ENCODE results near the gene DYNLT4. TPM values are rescaled to one million over a fixed set of nuclear protein-coding genes. Genes with fewer than 3 reads are reported as not detected.
"Not testable (repeated sequence)": the region's sequence is repeated elsewhere in the genome, so short reads cannot be mapped to it uniquely, and the experiment has no call there.

The DYNLT4 gene
- polyA plus RNA-seq, 1 donor (not counting 4 experiments of a cell fraction or from before 2014, with no cell fraction given), result not detected

GRCh38 chr1:44827197-44828002 is 20.2 kb upstream of the DYNLT4 start:
- no peaks in the 10 kb centered on the region for H4K20me1 ChIP-seq (ENCODE audit: control insufficient read depth, extremely low read depth, insufficient read depth, low read length)
- no peak overlapping the region for H2AFZ ChIP-seq (ENCODE audit: control insufficient read depth, low read length)
- FAIRE-seq, result no peak
- no peak for DNase-seq (ENCODE audit: low read depth, low spot score)
- TF ChIP-seq CTCF (optimal IDR thresholded peaks at IDR 0.05 in 1 of 3, IDR thresholded peaks at IDR 0.05 in 1 of 3, conservative IDR thresholded peaks at IDR 0.05 in 1 of 3; ENCODE audit: extremely low read depth in 1 of 3, insufficient read depth in 2 of 3, low read length in 3 of 3) (no peak), EZH2 (IDR thresholded peaks at IDR 0.05; ENCODE audit: low read length) (no peak)
- no peak overlapping the region for H3K4me3 ChIP-seq (ENCODE audit: control insufficient read depth in 2 of 3, extremely low read depth in 1 of 3, insufficient read depth in 2 of 3, low read depth in 1 of 3, low read length in 3 of 3)
- H3K79me2 ChIP-seq (ENCODE audit: control insufficient read depth, insufficient read depth, low read length), result no peaks in the 10 kb centered on the region
- H3K27ac ChIP-seq (ENCODE audit: control insufficient read depth, insufficient read depth, low read length), result no peak overlapping the region
- H3K4me1 ChIP-seq (ENCODE audit: control insufficient read depth, extremely low read depth, insufficient read depth, low read length), result no peaks in the 10 kb centered on the region
- H3K36me3 ChIP-seq (ENCODE audit: control insufficient read depth in 2 of 2, extremely low read depth in 1 of 2, insufficient read depth in 2 of 2, low read length in 2 of 2), result no peaks in the 10 kb centered on the region
- dilution Hi-C loops (cut with MboI; ENCODE audit: extremely low pct_ligation_motif_present, low sequenced_read_pairs), result no loop called here
- H3K4me2 ChIP-seq (ENCODE audit: control insufficient read depth, extremely low read depth, insufficient read depth, low read depth, low read length), result no peak overlapping the region
- peaks cover 3% of the 10 kb centered on the region for H3K27me3 ChIP-seq (ENCODE audit: control insufficient read depth, extremely low read depth, insufficient read depth, low read length)
- no peaks in the 10 kb centered on the region for H3K9me3 ChIP-seq (ENCODE audit: control insufficient read depth, low read depth, low read length)
- no peak overlapping the region for H3K9ac ChIP-seq (ENCODE audit: control insufficient read depth, extremely low read depth, insufficient read depth, low read length)
- no peaks in the 10 kb centered on the region for H3K9me1 ChIP-seq (ENCODE audit: control insufficient read depth, extremely low read depth, insufficient read depth, low read length)

GRCh38 chr1:44826375-44827196 is 19.4 kb upstream of the DYNLT4 start:
- Histone ChIP-seq H3K27me3 (ENCODE audit: control insufficient read depth, extremely low read depth, insufficient read depth, low read length) (peaks cover 3% of the 10 kb centered on the region), H3K27ac (ENCODE audit: control insufficient read depth, insufficient read depth, low read length) (no peak overlapping the region), H3K4me3 (ENCODE audit: control insufficient read depth in 2 of 3, extremely low read depth in 1 of 3, insufficient read depth in 2 of 3, low read depth in 1 of 3, low read length in 3 of 3) (no peak overlapping the region), H3K9me1 (ENCODE audit: control insufficient read depth, extremely low read depth, insufficient read depth, low read length) (no peaks in the 10 kb centered on the region), H3K4me1 (ENCODE audit: control insufficient read depth, extremely low read depth, insufficient read depth, low read length) (no peaks in the 10 kb centered on the region), H3K9me3 (ENCODE audit: control insufficient read depth, low read depth, low read length) (no peaks in the 10 kb centered on the region), H2AFZ (ENCODE audit: control insufficient read depth, low read length) (no peak overlapping the region), H3K36me3 (ENCODE audit: control insufficient read depth in 2 of 2, extremely low read depth in 1 of 2, insufficient read depth in 2 of 2, low read length in 2 of 2) (no peaks in the 10 kb centered on the region), H4K20me1 (ENCODE audit: control insufficient read depth, extremely low read depth, insufficient read depth, low read length) (no peaks in the 10 kb centered on the region), H3K9ac (ENCODE audit: control insufficient read depth, extremely low read depth, insufficient read depth, low read length) (no peak overlapping the region), H3K79me2 (ENCODE audit: control insufficient read depth, insufficient read depth, low read length) (no peaks in the 10 kb centered on the region), H3K4me2 (ENCODE audit: control insufficient read depth, extremely low read depth, insufficient read depth, low read depth, low read length) (no peak overlapping the region)
- FAIRE-seq (no peak), DNase-seq (ENCODE audit: low read depth, low spot score) (no peak)
- dilution Hi-C loops (cut with MboI; ENCODE audit: extremely low pct_ligation_motif_present, low sequenced_read_pairs), result no loop called here
- TF ChIP-seq EZH2 (IDR thresholded peaks at IDR 0.05; ENCODE audit: low read length) (no peak), CTCF (optimal IDR thresholded peaks at IDR 0.05 in 1 of 3, IDR thresholded peaks at IDR 0.05 in 1 of 3, conservative IDR thresholded peaks at IDR 0.05 in 1 of 3; ENCODE audit: extremely low read depth in 1 of 3, insufficient read depth in 2 of 3, low read length in 3 of 3) (no peak)

GRCh38 chr1:44824392-44824791 is 17.2 kb upstream of the DYNLT4 start:
- H3K36me3 ChIP-seq (ENCODE audit: control insufficient read depth in 2 of 2, extremely low read depth in 1 of 2, insufficient read depth in 2 of 2, low read length in 2 of 2); H3K79me2 ChIP-seq (ENCODE audit: control insufficient read depth, insufficient read depth, low read length); H3K27ac ChIP-seq (ENCODE audit: control insufficient read depth, insufficient read depth, low read length); H3K9ac ChIP-seq (ENCODE audit: control insufficient read depth, extremely low read depth, insufficient read depth, low read length); H3K9me3 ChIP-seq (ENCODE audit: control insufficient read depth, low read depth, low read length); H3K4me3 ChIP-seq (ENCODE audit: control insufficient read depth in 2 of 3, extremely low read depth in 1 of 3, insufficient read depth in 2 of 3, low read depth in 1 of 3, low read length in 3 of 3); DNase-seq (ENCODE audit: low read depth, low spot score); H3K27me3 ChIP-seq (ENCODE audit: control insufficient read depth, extremely low read depth, insufficient read depth, low read length); H3K4me2 ChIP-seq (ENCODE audit: control insufficient read depth, extremely low read depth, insufficient read depth, low read depth, low read length); H2AFZ ChIP-seq (ENCODE audit: control insufficient read depth, low read length); H3K4me1 ChIP-seq (ENCODE audit: control insufficient read depth, extremely low read depth, insufficient read depth, low read length); FAIRE-seq; H3K9me1 ChIP-seq (ENCODE audit: control insufficient read depth, extremely low read depth, insufficient read depth, low read length); H4K20me1 ChIP-seq (ENCODE audit: control insufficient read depth, extremely low read depth, insufficient read depth, low read length); dilution Hi-C loops (cut with MboI; ENCODE audit: extremely low pct_ligation_motif_present, low sequenced_read_pairs): not testable (repeated sequence)
